ENCODE results near the gene POC1A.

GRCh38 chr3:52028572-52028971, 125.7 kb downstream of the POC1A start:
- TF ChIP-seq CTCF (IDR thresholded peaks at IDR 0.05; ENCODE audit: poor library complexity, severe bottlenecking) (no peak), TAF1 (IDR thresholded peaks at IDR 0.05; ENCODE audit: low read depth) (no peak), EP300 (conservative IDR thresholded peaks at IDR 0.05; ENCODE audit: poor library complexity, severe bottlenecking) (no peak), POLR2AphosphoS5 (IDR thresholded peaks at IDR 0.05) (no peak), EZH2 (IDR thresholded peaks at IDR 0.05; ENCODE audit: borderline replicate concordance, insufficient read depth, low read length, poor library complexity, severe bottlenecking) (no peak), REST (IDR thresholded peaks at IDR 0.05; ENCODE audit: borderline replicate concordance) (no peak), SMC3 (conservative IDR thresholded peaks at IDR 0.05; ENCODE audit: poor library complexity) (no peak), MXI1 (conservative IDR thresholded peaks at IDR 0.05; ENCODE audit: poor library complexity, severe bottlenecking) (no peak)

Data from neural cell (in vitro differentiated cells).